Measurements from ENCODE around the gene OGFOD3. TPM values are rescaled to one million over a fixed set of nuclear protein-coding genes. Genes with fewer than 3 reads are reported as not detected.

The OGFOD3 gene
- total and polyA plus RNA-seq, 8 donors: 22.7 to 37.9 (median 27.3) TPM

GRCh38 chr17:82351713-82352488 is 66.5 kb downstream of the OGFOD3 start:
- intact Hi-C loops (cut with DNase I): loop anchor here in 1 of 2 donors (5.0 kb wide), 2 partner anchors 60 to 200 kb away; no protein-coding TSS in a partner anchor
- H3K27ac ChIP-seq: no peak overlapping the region
- DNase-seq (peak; percentile 78 to 91 (median 84)), ATAC-seq (peak; percentile 84)
- H3K4me1 ChIP-seq: peaks cover 5 to 6% of the 10 kb centered on the region in 2 donors
- H3K27me3 ChIP-seq: peaks cover 0 to 46% of the 10 kb centered on the region in 2 donors
- no peaks in the 10 kb centered on the region for H3K9me3 ChIP-seq
- H3K4me3 ChIP-seq: no peak overlapping the region
- H3K36me3 ChIP-seq: no peaks in the 10 kb centered on the region
- TF ChIP-seq, protein P1, sequence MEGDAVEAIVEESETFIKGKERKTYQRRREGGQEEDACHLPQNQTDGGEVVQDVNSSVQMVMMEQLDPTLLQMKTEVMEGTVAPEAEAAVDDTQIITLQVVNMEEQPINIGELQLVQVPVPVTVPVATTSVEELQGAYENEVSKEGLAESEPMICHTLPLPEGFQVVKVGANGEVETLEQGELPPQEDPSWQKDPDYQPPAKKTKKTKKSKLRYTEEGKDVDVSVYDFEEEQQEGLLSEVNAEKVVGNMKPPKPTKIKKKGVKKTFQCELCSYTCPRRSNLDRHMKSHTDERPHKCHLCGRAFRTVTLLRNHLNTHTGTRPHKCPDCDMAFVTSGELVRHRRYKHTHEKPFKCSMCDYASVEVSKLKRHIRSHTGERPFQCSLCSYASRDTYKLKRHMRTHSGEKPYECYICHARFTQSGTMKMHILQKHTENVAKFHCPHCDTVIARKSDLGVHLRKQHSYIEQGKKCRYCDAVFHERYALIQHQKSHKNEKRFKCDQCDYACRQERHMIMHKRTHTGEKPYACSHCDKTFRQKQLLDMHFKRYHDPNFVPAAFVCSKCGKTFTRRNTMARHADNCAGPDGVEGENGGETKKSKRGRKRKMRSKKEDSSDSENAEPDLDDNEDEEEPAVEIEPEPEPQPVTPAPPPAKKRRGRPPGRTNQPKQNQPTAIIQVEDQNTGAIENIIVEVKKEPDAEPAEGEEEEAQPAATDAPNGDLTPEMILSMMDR (IDR thresholded peaks at IDR 0.05): peak; percentile 87 to 98

DNA sequence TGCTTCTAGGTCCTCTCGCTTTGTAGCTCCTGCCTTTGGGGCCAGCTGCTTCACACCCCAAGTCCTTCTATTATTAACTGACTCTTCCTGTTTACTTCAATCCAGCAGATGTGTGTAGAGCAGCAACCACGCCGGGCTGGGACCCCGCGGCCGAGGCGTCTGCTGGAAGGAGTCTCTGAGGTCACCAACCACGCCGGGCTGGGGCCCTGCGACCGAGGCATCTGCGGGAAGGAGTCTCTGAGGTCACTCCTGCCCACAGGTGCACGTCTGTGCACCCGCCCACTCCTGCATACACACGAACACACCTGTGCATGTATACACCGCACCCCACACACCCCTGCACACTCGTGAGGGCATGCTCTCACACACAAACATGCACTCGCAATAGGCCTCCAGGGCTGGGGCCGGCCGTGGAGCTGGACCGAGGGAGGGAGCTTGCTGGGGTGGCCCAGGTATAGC is 67.1 kb downstream of the OGFOD3 start:
- H3K27me3 ChIP-seq: peaks cover 0 to 43% of the 10 kb centered on the region in 2 donors
- DNase-seq (no peak), ATAC-seq (no peak)
- intact Hi-C loops (cut with DNase I): loop anchor here in 1 of 2 donors (5.0 kb wide), 2 partner anchors 61 to 201 kb away; no protein-coding TSS in a partner anchor
- H3K9me3 ChIP-seq: no peaks in the 10 kb centered on the region
- no peaks in the 10 kb centered on the region for H3K36me3 ChIP-seq
- TF ChIP-seq, protein P1 (IDR thresholded peaks at IDR 0.05): no peak
- no peak overlapping the region for H3K4me3 ChIP-seq
- no peak overlapping the region for H3K27ac ChIP-seq
- H3K4me1 ChIP-seq: peaks cover 5 to 6% of the 10 kb centered on the region in 2 donors

DNA sequence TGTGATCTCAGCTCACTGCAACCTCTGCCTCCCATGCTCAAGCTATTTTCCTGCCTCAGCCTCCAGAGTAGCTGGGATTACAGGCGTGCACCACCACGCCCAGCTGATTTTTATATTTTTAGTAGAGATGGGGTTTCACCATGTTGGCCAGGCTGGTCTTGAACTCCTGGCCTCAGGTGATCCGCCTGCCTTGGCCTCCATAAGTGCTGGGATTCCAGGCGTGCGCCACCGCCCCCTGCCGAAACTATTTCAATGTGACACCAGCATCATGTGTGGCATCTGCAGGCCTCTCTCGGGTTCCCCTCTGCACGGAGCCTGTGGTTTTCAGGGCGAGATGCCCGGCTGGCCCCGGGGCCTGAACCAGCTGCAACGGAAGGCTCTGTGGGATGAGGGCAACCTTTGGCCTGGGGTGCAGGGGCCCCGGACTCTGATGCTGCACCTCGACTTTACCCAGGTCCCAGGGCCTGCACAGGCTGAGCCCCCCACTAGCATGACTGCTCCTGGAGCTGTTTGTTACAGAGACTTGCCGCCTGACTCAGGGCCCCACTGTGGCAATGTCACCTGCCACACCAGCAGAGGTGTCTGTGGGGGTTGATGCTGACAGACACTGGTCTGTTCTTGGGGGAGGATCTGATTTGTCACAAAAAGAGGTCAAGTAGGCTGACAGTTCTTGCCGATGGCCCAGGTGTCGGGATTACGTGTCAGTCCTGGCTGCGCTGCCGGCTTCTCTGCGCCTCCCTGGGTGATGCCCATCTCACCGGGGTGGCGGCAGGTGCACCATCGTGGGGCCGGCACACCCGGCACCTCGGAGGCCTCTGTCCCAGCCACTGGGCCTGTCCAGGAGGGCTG is 68.0 kb downstream of the OGFOD3 start:
- no peak for DNase-seq
- ATAC-seq: no peak
- H3K4me3 ChIP-seq: no peak overlapping the region
- no peaks in the 10 kb centered on the region for H3K9me3 ChIP-seq
- intact Hi-C loops (cut with DNase I): loop anchor here in 1 of 2 donors (5.0 kb wide), 2 partner anchors 62 to 202 kb away; no protein-coding TSS in a partner anchor
- H3K27ac ChIP-seq: no peak overlapping the region
- H3K36me3 ChIP-seq: no peaks in the 10 kb centered on the region
- H3K27me3 ChIP-seq: peaks cover 0 to 37% of the 10 kb centered on the region in 2 donors
- H3K4me1 ChIP-seq: peaks cover 5 to 6% of the 10 kb centered on the region in 2 donors
- TF ChIP-seq, protein P1 (IDR thresholded peaks at IDR 0.05): no peak

DNA sequence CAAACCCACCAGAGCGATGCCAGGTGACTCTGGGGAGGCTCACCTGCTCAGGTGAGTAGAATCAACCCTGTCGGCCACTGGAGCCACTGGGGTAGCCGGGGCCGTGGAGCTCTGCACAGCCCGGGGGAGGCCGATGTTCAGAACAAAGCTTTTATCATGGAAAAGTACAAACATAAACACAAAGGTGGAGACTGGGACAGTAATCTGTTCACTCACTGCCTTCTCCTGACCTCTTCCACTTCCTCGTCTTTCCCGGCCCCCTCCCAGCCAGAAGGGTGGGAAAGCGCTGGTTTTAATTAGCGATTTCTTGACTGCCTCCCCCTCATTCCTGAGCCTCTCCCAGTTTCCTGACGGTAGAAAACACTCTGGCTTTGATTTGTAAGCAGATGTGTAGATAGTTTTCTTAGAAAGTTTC is 69.1 kb downstream of the OGFOD3 start:
- H3K36me3 ChIP-seq: no peaks in the 10 kb centered on the region
- ATAC-seq (no peak), DNase-seq (no peak)
- TF ChIP-seq, protein P1 (IDR thresholded peaks at IDR 0.05): no peak
- H3K27me3 ChIP-seq: peaks cover 0 to 26% of the 10 kb centered on the region in 2 donors
- intact Hi-C loops (cut with DNase I): no loop called here
- no peaks in the 10 kb centered on the region for H3K9me3 ChIP-seq
- H3K27ac ChIP-seq: no peak overlapping the region
- H3K4me1 ChIP-seq: peaks cover 5 to 6% of the 10 kb centered on the region in 2 donors
- no peak overlapping the region for H3K4me3 ChIP-seq

Measured in left lung (tissue), 10 donors.